ENCODE results near the gene BAG2. TPM values are rescaled to one million over a fixed set of nuclear protein-coding genes. Genes with fewer than 3 reads are reported as not detected.

The BAG2 gene
- total RNA-seq, 1 donor from 2014 or later = 8.2 TPM

DNA sequence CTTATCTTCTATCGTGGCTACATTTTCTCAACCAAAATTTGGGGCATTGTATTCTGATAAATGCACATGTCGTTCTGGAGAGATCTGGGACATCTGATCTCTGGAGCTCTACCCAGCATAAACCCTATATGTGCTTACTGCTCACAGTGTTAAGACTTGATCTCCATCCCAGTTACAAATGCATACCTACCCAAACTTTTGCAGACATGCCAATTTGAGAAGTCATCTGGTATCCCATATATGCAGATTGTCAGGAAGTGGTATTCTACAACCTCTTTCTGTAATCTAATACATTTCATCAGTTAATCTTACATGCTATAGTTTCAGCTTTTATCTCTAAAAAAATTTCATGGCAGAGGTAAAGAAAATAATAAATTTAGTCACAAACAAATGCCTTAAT, 11.2 kb downstream of the BAG2 start:
- DNase-seq (ENCODE audit: low read depth) = no peak
- TF ChIP-seq, protein P1, sequence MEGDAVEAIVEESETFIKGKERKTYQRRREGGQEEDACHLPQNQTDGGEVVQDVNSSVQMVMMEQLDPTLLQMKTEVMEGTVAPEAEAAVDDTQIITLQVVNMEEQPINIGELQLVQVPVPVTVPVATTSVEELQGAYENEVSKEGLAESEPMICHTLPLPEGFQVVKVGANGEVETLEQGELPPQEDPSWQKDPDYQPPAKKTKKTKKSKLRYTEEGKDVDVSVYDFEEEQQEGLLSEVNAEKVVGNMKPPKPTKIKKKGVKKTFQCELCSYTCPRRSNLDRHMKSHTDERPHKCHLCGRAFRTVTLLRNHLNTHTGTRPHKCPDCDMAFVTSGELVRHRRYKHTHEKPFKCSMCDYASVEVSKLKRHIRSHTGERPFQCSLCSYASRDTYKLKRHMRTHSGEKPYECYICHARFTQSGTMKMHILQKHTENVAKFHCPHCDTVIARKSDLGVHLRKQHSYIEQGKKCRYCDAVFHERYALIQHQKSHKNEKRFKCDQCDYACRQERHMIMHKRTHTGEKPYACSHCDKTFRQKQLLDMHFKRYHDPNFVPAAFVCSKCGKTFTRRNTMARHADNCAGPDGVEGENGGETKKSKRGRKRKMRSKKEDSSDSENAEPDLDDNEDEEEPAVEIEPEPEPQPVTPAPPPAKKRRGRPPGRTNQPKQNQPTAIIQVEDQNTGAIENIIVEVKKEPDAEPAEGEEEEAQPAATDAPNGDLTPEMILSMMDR (conservative IDR thresholded peaks at IDR 0.05; ENCODE audit: low read depth, low read length) = no peak
- no peak overlapping the region for H3K4me3 ChIP-seq (ENCODE audit: low read depth, low read length)

GRCh38 chr6:57190140-57190539, 18.0 kb downstream of the BAG2 start:
- TF ChIP-seq, protein P1 (conservative IDR thresholded peaks at IDR 0.05; ENCODE audit: low read depth, low read length) = peak; percentile 51
- no peak overlapping the region for H3K4me3 ChIP-seq (ENCODE audit: low read depth, low read length)
- no peak for DNase-seq (ENCODE audit: low read depth)

- TF ChIP-seq, protein P1 (conservative IDR thresholded peaks at IDR 0.05; ENCODE audit: low read depth, low read length) = no peak
- no peak overlapping the region for H3K4me3 ChIP-seq (ENCODE audit: low read depth, low read length)
- no peak for DNase-seq (ENCODE audit: low read depth)
Observed at GRCh38 chr6:57193177-57193576, 21.1 kb downstream of the BAG2 start.

GRCh38 chr6:57195457-57195856, 23.3 kb downstream of the BAG2 start:
- TF ChIP-seq, protein P1 (conservative IDR thresholded peaks at IDR 0.05; ENCODE audit: low read depth, low read length) = no peak
- no peak for DNase-seq (ENCODE audit: low read depth)

DNA sequence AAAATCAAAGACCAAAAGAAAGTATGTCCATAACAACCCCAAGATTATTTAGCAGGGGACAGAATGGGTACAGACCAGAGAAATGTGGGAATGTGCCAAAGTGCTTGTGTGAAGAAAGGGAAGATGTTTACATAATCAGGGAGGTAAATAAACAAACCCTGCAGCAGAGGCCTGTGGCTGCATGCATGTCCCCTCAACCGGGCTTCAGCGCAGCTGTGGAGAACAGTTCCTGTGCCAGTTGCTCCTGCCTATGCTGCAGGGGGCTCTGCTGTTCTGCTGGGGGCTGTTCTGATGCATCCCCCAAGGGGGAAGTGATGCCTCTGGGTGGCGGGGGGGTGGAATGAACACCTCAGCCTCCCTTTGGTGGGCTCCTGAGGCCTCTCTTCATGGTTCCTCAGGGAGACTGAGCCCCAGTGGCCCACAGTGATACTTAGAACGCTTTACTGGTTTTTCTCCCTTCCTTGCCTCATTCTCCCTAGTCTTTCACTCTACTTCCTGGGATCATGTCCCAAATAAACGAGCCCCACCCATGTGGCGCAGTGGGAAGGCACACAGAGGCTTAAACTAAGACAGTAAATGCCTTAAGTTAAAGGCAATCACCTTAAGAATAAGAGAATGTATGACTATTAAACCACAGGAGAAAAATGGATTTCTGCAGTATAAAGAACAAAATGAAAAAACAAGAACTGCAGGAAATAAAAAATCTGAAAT, 27.0 kb downstream of the BAG2 start:
- H3K4me3 ChIP-seq (ENCODE audit: low read depth, low read length) = no peak overlapping the region
- TF ChIP-seq, protein P1 (conservative IDR thresholded peaks at IDR 0.05; ENCODE audit: low read depth, low read length) = no peak
- DNase-seq (ENCODE audit: low read depth) = no peak

More at GRCh38 chr6:57195457-57195856, 23.3 kb downstream of the BAG2 start:
- no peak overlapping the region for H3K4me3 ChIP-seq (ENCODE audit: low read depth, low read length)

DNA sequence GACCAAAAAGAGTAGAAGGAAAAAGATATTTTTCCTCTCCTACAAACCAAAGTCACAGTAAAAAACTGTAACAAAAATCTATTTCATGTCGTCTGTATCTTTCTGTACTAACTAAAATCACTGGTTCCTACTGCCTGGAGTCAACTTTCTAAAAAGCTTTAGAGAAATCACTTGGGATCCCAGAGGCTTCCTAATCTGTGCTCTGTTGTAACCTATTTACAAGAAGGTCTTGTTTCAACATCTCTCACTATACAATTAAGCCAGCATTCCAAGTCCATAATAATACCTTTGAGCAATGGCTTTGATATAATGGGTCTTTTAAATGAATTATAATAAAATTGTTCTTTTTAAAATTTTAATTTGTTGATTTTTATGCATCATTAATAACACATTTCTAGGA, 29.6 kb downstream of the BAG2 start:
- no peak for DNase-seq (ENCODE audit: low read depth)
- no peak overlapping the region for H3K4me3 ChIP-seq (ENCODE audit: low read depth, low read length)
- TF ChIP-seq, protein P1 (conservative IDR thresholded peaks at IDR 0.05; ENCODE audit: low read depth, low read length) = no peak

All from epithelial cell of proximal tubule (primary cell).